ENCODE measurements around the gene PLEKHA7. TPM values are rescaled to one million over a fixed set of nuclear protein-coding genes. Genes with fewer than 3 reads are reported as not detected.

The PLEKHA7 gene
- total RNA-seq, 1 experiment from 2014 or later, result 13.0 TPM

GRCh38 chr11:16926883-16927626, 87.2 kb downstream of the PLEKHA7 start (continued):
- TF ChIP-seq ZNF425 (CRISPR knock-in tag; conservative IDR thresholded peaks at IDR 0.05) (no peak), ZMAT4 (CRISPR knock-in tag; IDR thresholded peaks at IDR 0.05) (no peak), GTF2I (CRISPR knock-in tag; conservative IDR thresholded peaks at IDR 0.05) (no peak), ZNF138 (CRISPR knock-in tag; conservative IDR thresholded peaks at IDR 0.05) (no peak), ZBTB43 (CRISPR knock-in tag; IDR thresholded peaks at IDR 0.05) (no peak), FOXK1 (CRISPR knock-in tag; IDR thresholded peaks at IDR 0.05) (no peak), SMAD3 (CRISPR knock-in tag; IDR thresholded peaks at IDR 0.05; ENCODE audit: borderline replicate concordance) (no peak), HMGA2 (CRISPR knock-in tag; IDR thresholded peaks at IDR 0.05) (no peak), RORB (CRISPR knock-in tag; IDR thresholded peaks at IDR 0.05) (no peak), CREM (CRISPR knock-in tag; IDR thresholded peaks at IDR 0.05) (no peak), NFATC4 (CRISPR knock-in tag; IDR thresholded peaks at IDR 0.05) (no peak)

GRCh38 chr11:16925561-16926065, 88.6 kb downstream of the PLEKHA7 start:
- peak overlapping the region; percentile 85 for H3K4me3 Mint-ChIP-seq
- H3K4me1 Mint-ChIP-seq, result peaks cover 33% of the 10 kb centered on the region
- H3K36me3 Mint-ChIP-seq, result no peaks in the 10 kb centered on the region
- ChIA-PET POLR2A (interaction anchor here (0.8 kb wide), 1 partner anchor 152 kb away, joined by 3 read pairs; the partner anchor contains the start of gene RPS13), CTCF (interaction anchor here (0.5 to 1.8 kb wide), 4 partner anchors 8 to 483 kb away, joined by 4 to 12 read pairs (median 6); no protein-coding TSS in a partner anchor)
- DNase-seq (ENCODE audit: low spot score) (peak; percentile 90), ATAC-seq (peak; percentile 89)
- H3K9me3 Mint-ChIP-seq, result no peaks in the 10 kb centered on the region
- peaks cover 55% of the 10 kb centered on the region for H3K27me3 Mint-ChIP-seq (ENCODE audit: low read depth)
- no peak overlapping the region for H3K27ac Mint-ChIP-seq
- no peak for TF ChIP-seq ZNF232 (CRISPR knock-in tag; IDR thresholded peaks at IDR 0.05)
- no peak for TF ChIP-seq NFATC4 (CRISPR knock-in tag; IDR thresholded peaks at IDR 0.05)
- no peak for TF ChIP-seq ESRRA (CRISPR knock-in tag; IDR thresholded peaks at IDR 0.05; ENCODE audit: borderline replicate concordance)
- TF ChIP-seq HMGA2 (CRISPR knock-in tag; IDR thresholded peaks at IDR 0.05), result no peak
- peak; percentile 82; the same call in 1 of the 2 replicates for TF ChIP-seq FOXP1 (CRISPR knock-in tag; IDR thresholded peaks at IDR 0.05; ENCODE audit: borderline replicate concordance)
- TF ChIP-seq E2F1 (CRISPR knock-in tag; IDR thresholded peaks at IDR 0.05), result no peak
- peak; percentile 23; the same call in 1 of the 2 replicates for TF ChIP-seq NFE2L1 (CRISPR knock-in tag; IDR thresholded peaks at IDR 0.05)
- no peak; the same call in 1 of the 2 replicates for TF ChIP-seq NR3C1 (CRISPR knock-in tag; conservative IDR thresholded peaks at IDR 0.05; ENCODE audit: low read depth)
- TF ChIP-seq ZNF263 (CRISPR knock-in tag; IDR thresholded peaks at IDR 0.05; ENCODE audit: low read depth), result no peak
- TF ChIP-seq E2F4 (CRISPR knock-in tag; IDR thresholded peaks at IDR 0.05; ENCODE audit: borderline replicate concordance, low read depth), result no peak
- TF ChIP-seq ATF6 (CRISPR knock-in tag; IDR thresholded peaks at IDR 0.05), result no peak
- no peak for TF ChIP-seq CDX4 (CRISPR knock-in tag; IDR thresholded peaks at IDR 0.05; ENCODE audit: borderline replicate concordance)
- 0 out of 2 replicates have a peak, but pooled peaks have one; percentile 54 for TF ChIP-seq ATF1 (CRISPR knock-in tag; IDR thresholded peaks at IDR 0.05)
- TF ChIP-seq NFYB (CRISPR knock-in tag; conservative IDR thresholded peaks at IDR 0.05; ENCODE audit: low read depth), result no peak

Data from WTC11 (cell line).